ENCODE measurements around the gene KCNK1. TPM values are rescaled to one million over a fixed set of nuclear protein-coding genes. Genes with fewer than 3 reads are reported as not detected.

KCNK1 gene
- total RNA-seq (2021; ENCODE audit: unreplicated experiment) (0.13 TPM), Bru-seq, nascent RNA (percentile 24 among the genes with signal in this experiment), BruChase-seq, experiment 1, labeled RNA remaining after a 2-hour chase (percentile 24 among the genes with signal in this experiment), BruChase-seq, experiment 2, labeled RNA remaining after a 6-hour chase (percentile 28 among the genes with signal in this experiment)
- polyA plus RNA-seq (2012; ENCODE audit: insufficient read length), result not detected
- long read RNA-seq, partial matches to known transcripts, result 0 of 1 reads
- long read RNA-seq, other reads (novel, unspliced or antisense), result 0 of 1 reads

- Histone ChIP-seq H3K4me3 (ENCODE audit: low read depth in 2 of 2, low read length in 2 of 2) (peak within 1 kb of the TSS; percentile 42 to 46), H3K27me3 (ENCODE audit: control insufficient read depth, insufficient read depth, low read length) (peaks cover 60% of the 10 kb centered on the region), H3K4me1 (ENCODE audit: control insufficient read depth, insufficient read depth, low read length) (peaks cover 3% of the 10 kb centered on the region; the same call in 1 of the 2 replicates), H3K36me3 (ENCODE audit: control insufficient read depth, insufficient read depth, low read length) (peaks cover 5% of the 10 kb centered on the region; the same call in 1 of the 2 replicates), H3K9me3 (ENCODE audit: control insufficient read depth, insufficient read depth, low read depth, low read length) (no peaks in the 10 kb centered on the region), H3K27ac (ENCODE audit: low read length) (no peak within 1 kb of the TSS)
- ChIA-PET POLR2A (no interaction called here), CTCF (no interaction called here)
- in situ Hi-C loops (cut with HindIII; ENCODE audit: low pct_unique_long_range_greater_than_20kb, low sequenced_read_pairs) (no loop called here), intact Hi-C loops (cut with micrococcal nuclease; ENCODE audit: unreplicated experiment) (no loop called here)
- ATAC-seq (peak; percentile 80), DNase-seq (ENCODE audit: low read depth, low spot score) (no peak)
- BruUV-seq (replicated peaks), result no TSS peak
- TF ChIP-seq SIN3A (IDR thresholded peaks at IDR 0.05; ENCODE audit: borderline replicate concordance, insufficient read depth, low read depth, low read length) (no peak), TCF7L2 (IDR thresholded peaks at IDR 0.05; ENCODE audit: low read depth, low read length) (no peak), POLR2AphosphoS5 (IDR thresholded peaks at IDR 0.05; ENCODE audit: low read depth, low read length) (no peak), CTCF (IDR thresholded peaks at IDR 0.05) (no peak), REST (IDR thresholded peaks at IDR 0.05; ENCODE audit: insufficient read depth in 1 of 2, low read depth in 2 of 2, low read length in 1 of 2) (no peak)
Measured at GRCh38 chr1:233613252-233614172, at the start of gene KCNK1. Gene KCNK1, plus strand, starts transcription at chr1:233614106. Its CDS starts 66 bp downstream, at chr1:233614172.

GRCh38 chr1:233565313-233565712 is 48.6 kb upstream of the KCNK1 start:
- intact Hi-C loops (cut with micrococcal nuclease; ENCODE audit: unreplicated experiment), result no loop called here
- DNase-seq (ENCODE audit: low read depth, low spot score) (no peak), ATAC-seq (no peak)

More at GRCh38 chr1:233565313-233565712, 48.6 kb upstream of the KCNK1 start:
- Histone ChIP-seq H3K27me3 (ENCODE audit: control insufficient read depth, insufficient read depth, low read length) (no peaks in the 10 kb centered on the region; the same call in 1 of the 2 replicates), H3K4me3 (ENCODE audit: low read depth in 2 of 2, low read length in 2 of 2) (no peak overlapping the region), H3K36me3 (ENCODE audit: control insufficient read depth, insufficient read depth, low read length) (no peaks in the 10 kb centered on the region), H3K9me3 (ENCODE audit: control insufficient read depth, insufficient read depth, low read depth, low read length) (peaks cover 19% of the 10 kb centered on the region), H3K4me1 (ENCODE audit: control insufficient read depth, insufficient read depth, low read length) (no peaks in the 10 kb centered on the region), H3K27ac (ENCODE audit: low read length) (no peak overlapping the region)
- ChIA-PET CTCF (no interaction called here), POLR2A (no interaction called here)
- BruUV-seq (replicated peaks), result no TSS peak
- in situ Hi-C loops (cut with HindIII; ENCODE audit: low pct_unique_long_range_greater_than_20kb, low sequenced_read_pairs), result no loop called here
- no peak for TF ChIP-seq POLR2AphosphoS5 (IDR thresholded peaks at IDR 0.05; ENCODE audit: low read depth, low read length)
- no peak for TF ChIP-seq CTCF (IDR thresholded peaks at IDR 0.05)

All from Panc1 (cell line).